Heart left ventricle (tissue), 13 donors: ENCODE data around the gene CTNNA1.

ENCODE experiments used
- POLR2A ChIP-seq, 2 donors: fragments of 450-650 bp; IDR thresholded peaks; one replicate each; pipeline ENCODE4 v1.6.1; 2017; ENCODE audit warnings: antibody characterized with exemption in 2 of 2, mild to moderate bottlenecking in 2 of 2, moderate library complexity in 2 of 2
- TF ChIP-seq, protein P1 (sequence below), 12 donors: fragments of 200-600 bp; sonication (generic) in 4 of 12; IDR thresholded peaks; one replicate each; pipeline versions ENCODE4 v1.5.0 to v1.8.0; 2018 to 2022; ENCODE audit warnings: antibody characterized with exemption in 12 of 12, mild to moderate bottlenecking in 5 of 12
- donor health status: ischemic (EF 13 %, LVEDD 7.1; RV severe dilation, severe dysfunction).
- donor health status: DM: no; HTN: yes; CAD: no.
- donor health status: DM: no; HTN: no; CAD: no.
- donor health status: ischemic (EF 25% LVEDD 6.9; RV normal size, moderate dysfunction).
- donor health status: ischemic (EF 25% LVEDD 5.7; RV mildly dilated, moderate dysfunction).
- donor health status: ischemic (EF 35%, LVEDD 5.7; RV mildly dilated, moderate dysfunction).
- donor health status: nonischemic (EF 11% LVEDD 7.7; RV severe dilation, severe dysfunction).
- donor health status: DM: yes; HTN: yes; CAD: no.
- donor health status: PGD.
- donor health status: ischemic (EF 29% LVEDD 5.4; RV normal size, mild dysfunction).
- donor health status: nonischemic (EF 23%, LVEDD 6.1; RV moderate dilation, normal function).

DNA sequence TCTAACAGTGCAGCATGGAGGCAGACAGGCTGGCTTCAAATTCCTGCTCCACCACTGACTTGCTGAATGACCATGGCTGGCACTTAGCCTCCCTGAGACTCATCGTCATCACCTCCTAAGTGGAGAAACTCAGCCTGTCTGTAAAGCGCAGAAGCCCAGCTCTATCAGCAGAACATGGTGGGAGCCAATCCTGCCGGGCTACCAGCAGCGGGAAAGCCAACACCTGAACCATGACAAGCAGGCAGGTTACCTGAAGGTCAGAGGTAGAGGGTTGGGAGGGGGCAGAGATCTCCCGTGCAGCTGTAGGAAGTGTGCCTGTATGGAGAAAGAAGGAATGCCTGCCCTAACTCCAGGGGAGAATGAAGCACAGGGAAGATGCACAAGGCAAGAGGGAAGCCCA lies 194.6 kb downstream of the CTNNA1 start:
- no peak for TF ChIP-seq POLR2A (IDR thresholded peaks at IDR 0.05)
- TF ChIP-seq, protein P1, sequence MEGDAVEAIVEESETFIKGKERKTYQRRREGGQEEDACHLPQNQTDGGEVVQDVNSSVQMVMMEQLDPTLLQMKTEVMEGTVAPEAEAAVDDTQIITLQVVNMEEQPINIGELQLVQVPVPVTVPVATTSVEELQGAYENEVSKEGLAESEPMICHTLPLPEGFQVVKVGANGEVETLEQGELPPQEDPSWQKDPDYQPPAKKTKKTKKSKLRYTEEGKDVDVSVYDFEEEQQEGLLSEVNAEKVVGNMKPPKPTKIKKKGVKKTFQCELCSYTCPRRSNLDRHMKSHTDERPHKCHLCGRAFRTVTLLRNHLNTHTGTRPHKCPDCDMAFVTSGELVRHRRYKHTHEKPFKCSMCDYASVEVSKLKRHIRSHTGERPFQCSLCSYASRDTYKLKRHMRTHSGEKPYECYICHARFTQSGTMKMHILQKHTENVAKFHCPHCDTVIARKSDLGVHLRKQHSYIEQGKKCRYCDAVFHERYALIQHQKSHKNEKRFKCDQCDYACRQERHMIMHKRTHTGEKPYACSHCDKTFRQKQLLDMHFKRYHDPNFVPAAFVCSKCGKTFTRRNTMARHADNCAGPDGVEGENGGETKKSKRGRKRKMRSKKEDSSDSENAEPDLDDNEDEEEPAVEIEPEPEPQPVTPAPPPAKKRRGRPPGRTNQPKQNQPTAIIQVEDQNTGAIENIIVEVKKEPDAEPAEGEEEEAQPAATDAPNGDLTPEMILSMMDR (IDR thresholded peaks at IDR 0.05): no peak
